HG03108 (cell line): ENCODE results near the gene DSTN.

Source experiments
- ATAC-seq: cut with Tn5 transposase; IDR thresholded peaks from one replicate; pipeline ENCODE4 v1.9.1; 2021; ENCODE audit warnings: moderate library complexity; ENCODE audit not compliant: unreplicated experiment

The DSTN gene

GRCh38 chr20:17635332-17636244, 65.7 kb downstream of the DSTN start:
- no peak for ATAC-seq

- no peak for ATAC-seq
Measured at GRCh38 chr20:17636523-17637412, 66.9 kb downstream of the DSTN start.

- no peak for ATAC-seq
Measured at GRCh38 chr20:17637413-17637780, 67.5 kb downstream of the DSTN start.

- ATAC-seq, result no peak
Measured at GRCh38 chr20:17637985-17638640, 68.2 kb downstream of the DSTN start.

- no peak for ATAC-seq
Measured at GRCh38 chr20:17638835-17639407, 69.0 kb downstream of the DSTN start.

GRCh38 chr20:17640146-17640874, 70.4 kb downstream of the DSTN start:
- no peak for ATAC-seq

- ATAC-seq, result no peak
Measured at GRCh38 chr20:17640875-17641378, 71.1 kb downstream of the DSTN start.

- no peak for ATAC-seq
Measured at GRCh38 chr20:17641520-17641964, 71.7 kb downstream of the DSTN start.

- no peak for ATAC-seq
Measured at GRCh38 chr20:17641993-17642392, 72.1 kb downstream of the DSTN start.

GRCh38 chr20:17642404-17643269, 72.8 kb downstream of the DSTN start:
- no peak for ATAC-seq

- ATAC-seq, result no peak
Measured at GRCh38 chr20:17643531-17644188, 73.8 kb downstream of the DSTN start.

GRCh38 chr20:17644451-17644850, 74.6 kb downstream of the DSTN start:
- no peak for ATAC-seq

GRCh38 chr20:17645010-17645409, 75.1 kb downstream of the DSTN start:
- no peak for ATAC-seq

- no peak for ATAC-seq
Measured at GRCh38 chr20:17645546-17646208, 75.8 kb downstream of the DSTN start.

GRCh38 chr20:17646209-17646960, 76.5 kb downstream of the DSTN start:
- ATAC-seq, result no peak

- no peak for ATAC-seq
Measured at GRCh38 chr20:17646961-17647301, 77.1 kb downstream of the DSTN start.
